ENCODE measurements around the gene FBXO34. TPM values are rescaled to one million over a fixed set of nuclear protein-coding genes. Genes with fewer than 3 reads are reported as not detected.

Gene FBXO34
- total and polyA plus RNA-seq, 10 of the 15 experiments (the other 5 are each of a cell fraction or from before 2014, with no cell fraction given): 5.6 to 22.8 (median 17.6) TPM

DNA sequence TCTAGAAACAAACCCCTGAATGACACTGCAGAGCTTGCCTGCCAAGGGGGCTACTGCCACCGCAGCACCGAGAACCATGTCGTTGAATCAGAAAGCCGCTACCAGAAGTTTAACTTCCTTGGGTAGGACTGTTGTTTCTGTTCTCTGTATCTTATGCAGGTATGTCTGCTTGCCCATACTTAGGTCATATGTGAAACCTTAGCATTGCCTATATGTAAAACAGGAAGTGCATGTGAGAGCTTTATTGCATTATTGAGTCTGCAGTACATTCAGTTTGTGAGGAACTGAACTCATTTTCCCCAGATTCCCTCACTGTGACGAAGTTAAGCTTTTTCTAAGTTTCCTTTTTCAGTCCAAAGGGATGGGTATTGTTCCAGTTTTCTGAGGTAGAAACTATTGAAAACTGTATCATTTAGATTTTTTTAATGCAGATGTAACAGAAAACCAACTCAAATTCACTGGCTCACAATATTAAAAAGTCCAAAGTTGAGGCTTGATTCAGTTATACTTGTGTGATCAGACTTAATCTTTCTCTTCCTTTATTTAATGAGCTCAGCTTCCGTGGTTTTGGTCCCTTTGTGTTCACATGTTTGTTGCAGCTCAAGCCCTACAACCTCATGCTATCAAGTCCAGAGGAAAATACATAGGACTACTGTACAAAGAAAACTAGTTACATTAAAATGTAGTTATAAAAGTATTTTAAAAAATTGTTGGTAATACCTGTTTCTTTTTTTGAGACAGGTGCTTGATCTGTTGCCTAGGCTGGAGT is 6.9 kb downstream of the FBXO34 start (continued):
- TF ChIP-seq TCF3 (IDR thresholded peaks at IDR 0.05; ENCODE audit: borderline replicate concordance, insufficient read depth, low read depth, low read length): no peak
- no peak for TF ChIP-seq ZNF384 (IDR thresholded peaks at IDR 0.05; ENCODE audit: borderline replicate concordance, low read depth, low read length)
- TF ChIP-seq, protein P1, sequence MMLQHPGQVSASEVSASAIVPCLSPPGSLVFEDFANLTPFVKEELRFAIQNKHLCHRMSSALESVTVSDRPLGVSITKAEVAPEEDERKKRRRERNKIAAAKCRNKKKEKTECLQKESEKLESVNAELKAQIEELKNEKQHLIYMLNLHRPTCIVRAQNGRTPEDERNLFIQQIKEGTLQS (IDR thresholded peaks at IDR 0.05; ENCODE audit: borderline replicate concordance, extremely low read depth, low read depth, low read length): no peak
- TF ChIP-seq ZZZ3 (IDR thresholded peaks at IDR 0.05; ENCODE audit: control insufficient read depth, insufficient read length, low read depth): no peak
- TF ChIP-seq KAT2A (conservative IDR thresholded peaks at IDR 0.05; ENCODE audit: control insufficient read depth, low read depth, low read length): no peak
- TF ChIP-seq, protein P2, sequence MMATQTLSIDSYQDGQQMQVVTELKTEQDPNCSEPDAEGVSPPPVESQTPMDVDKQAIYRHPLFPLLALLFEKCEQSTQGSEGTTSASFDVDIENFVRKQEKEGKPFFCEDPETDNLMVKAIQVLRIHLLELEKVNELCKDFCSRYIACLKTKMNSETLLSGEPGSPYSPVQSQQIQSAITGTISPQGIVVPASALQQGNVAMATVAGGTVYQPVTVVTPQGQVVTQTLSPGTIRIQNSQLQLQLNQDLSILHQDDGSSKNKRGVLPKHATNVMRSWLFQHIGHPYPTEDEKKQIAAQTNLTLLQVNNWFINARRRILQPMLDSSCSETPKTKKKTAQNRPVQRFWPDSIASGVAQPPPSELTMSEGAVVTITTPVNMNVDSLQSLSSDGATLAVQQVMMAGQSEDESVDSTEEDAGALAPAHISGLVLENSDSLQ (IDR thresholded peaks at IDR 0.05): no peak
- TF ChIP-seq, protein P3, sequence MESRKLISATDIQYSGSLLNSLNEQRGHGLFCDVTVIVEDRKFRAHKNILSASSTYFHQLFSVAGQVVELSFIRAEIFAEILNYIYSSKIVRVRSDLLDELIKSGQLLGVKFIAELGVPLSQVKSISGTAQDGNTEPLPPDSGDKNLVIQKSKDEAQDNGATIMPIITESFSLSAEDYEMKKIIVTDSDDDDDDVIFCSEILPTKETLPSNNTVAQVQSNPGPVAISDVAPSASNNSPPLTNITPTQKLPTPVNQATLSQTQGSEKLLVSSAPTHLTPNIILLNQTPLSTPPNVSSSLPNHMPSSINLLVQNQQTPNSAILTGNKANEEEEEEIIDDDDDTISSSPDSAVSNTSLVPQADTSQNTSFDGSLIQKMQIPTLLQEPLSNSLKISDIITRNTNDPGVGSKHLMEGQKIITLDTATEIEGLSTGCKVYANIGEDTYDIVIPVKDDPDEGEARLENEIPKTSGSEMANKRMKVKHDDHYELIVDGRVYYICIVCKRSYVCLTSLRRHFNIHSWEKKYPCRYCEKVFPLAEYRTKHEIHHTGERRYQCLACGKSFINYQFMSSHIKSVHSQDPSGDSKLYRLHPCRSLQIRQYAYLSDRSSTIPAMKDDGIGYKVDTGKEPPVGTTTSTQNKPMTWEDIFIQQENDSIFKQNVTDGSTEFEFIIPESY (IDR thresholded peaks at IDR 0.05): no peak
- no peak for TF ChIP-seq LARP7 (IDR thresholded peaks at IDR 0.05)
- TF ChIP-seq, protein P4, sequence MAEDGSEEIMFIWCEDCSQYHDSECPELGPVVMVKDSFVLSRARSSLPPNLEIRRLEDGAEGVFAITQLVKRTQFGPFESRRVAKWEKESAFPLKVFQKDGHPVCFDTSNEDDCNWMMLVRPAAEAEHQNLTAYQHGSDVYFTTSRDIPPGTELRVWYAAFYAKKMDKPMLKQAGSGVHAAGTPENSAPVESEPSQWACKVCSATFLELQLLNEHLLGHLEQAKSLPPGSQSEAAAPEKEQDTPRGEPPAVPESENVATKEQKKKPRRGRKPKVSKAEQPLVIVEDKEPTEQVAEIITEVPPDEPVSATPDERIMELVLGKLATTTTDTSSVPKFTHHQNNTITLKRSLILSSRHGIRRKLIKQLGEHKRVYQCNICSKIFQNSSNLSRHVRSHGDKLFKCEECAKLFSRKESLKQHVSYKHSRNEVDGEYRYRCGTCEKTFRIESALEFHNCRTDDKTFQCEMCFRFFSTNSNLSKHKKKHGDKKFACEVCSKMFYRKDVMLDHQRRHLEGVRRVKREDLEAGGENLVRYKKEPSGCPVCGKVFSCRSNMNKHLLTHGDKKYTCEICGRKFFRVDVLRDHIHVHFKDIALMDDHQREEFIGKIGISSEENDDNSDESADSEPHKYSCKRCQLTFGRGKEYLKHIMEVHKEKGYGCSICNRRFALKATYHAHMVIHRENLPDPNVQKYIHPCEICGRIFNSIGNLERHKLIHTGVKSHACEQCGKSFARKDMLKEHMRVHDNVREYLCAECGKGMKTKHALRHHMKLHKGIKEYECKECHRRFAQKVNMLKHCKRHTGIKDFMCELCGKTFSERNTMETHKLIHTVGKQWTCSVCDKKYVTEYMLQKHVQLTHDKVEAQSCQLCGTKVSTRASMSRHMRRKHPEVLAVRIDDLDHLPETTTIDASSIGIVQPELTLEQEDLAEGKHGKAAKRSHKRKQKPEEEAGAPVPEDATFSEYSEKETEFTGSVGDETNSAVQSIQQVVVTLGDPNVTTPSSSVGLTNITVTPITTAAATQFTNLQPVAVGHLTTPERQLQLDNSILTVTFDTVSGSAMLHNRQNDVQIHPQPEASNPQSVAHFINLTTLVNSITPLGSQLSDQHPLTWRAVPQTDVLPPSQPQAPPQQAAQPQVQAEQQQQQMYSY (CRISPR knock-in tag; IDR thresholded peaks at IDR 0.05): no peak
- 0 out of 2 replicates have a peak, but pooled peaks have one; percentile 38 for TF ChIP-seq RCOR1 (conservative IDR thresholded peaks at IDR 0.05; ENCODE audit: low read depth, low read length)
- TF ChIP-seq, protein P5, sequence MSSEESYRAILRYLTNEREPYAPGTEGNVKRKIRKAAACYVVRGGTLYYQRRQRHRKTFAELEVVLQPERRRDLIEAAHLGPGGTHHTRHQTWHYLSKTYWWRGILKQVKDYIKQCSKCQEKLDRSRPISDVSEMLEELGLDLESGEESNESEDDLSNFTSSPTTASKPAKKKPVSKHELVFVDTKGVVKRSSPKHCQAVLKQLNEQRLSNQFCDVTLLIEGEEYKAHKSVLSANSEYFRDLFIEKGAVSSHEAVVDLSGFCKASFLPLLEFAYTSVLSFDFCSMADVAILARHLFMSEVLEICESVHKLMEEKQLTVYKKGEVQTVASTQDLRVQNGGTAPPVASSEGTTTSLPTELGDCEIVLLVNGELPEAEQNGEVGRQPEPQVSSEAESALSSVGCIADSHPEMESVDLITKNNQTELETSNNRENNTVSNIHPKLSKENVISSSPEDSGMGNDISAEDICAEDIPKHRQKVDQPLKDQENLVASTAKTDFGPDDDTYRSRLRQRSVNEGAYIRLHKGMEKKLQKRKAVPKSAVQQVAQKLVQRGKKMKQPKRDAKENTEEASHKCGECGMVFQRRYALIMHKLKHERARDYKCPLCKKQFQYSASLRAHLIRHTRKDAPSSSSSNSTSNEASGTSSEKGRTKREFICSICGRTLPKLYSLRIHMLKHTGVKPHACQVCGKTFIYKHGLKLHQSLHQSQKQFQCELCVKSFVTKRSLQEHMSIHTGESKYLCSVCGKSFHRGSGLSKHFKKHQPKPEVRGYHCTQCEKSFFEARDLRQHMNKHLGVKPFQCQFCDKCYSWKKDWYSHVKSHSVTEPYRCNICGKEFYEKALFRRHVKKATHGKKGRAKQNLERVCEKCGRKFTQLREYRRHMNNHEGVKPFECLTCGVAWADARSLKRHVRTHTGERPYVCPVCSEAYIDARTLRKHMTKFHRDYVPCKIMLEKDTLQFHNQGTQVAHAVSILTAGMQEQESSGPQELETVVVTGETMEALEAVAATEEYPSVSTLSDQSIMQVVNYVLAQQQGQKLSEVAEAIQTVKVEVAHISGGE (CRISPR knock-in tag; IDR thresholded peaks at IDR 0.05): no peak
- TF ChIP-seq BHLHE40 (IDR thresholded peaks at IDR 0.05; ENCODE audit: borderline replicate concordance in 1 of 2, low read depth in 2 of 2, low read length in 1 of 2): no peak
- TF ChIP-seq ASH2L (IDR thresholded peaks at IDR 0.05; ENCODE audit: borderline replicate concordance, low read depth): 0 out of 2 replicates have a peak, but pooled peaks have one; percentile 36
- peak; percentile 76 for TF ChIP-seq CREM (IDR thresholded peaks at IDR 0.05; ENCODE audit: low read depth)
- TF ChIP-seq POLR2AphosphoS2 (IDR thresholded peaks at IDR 0.05; ENCODE audit: low read depth, low read length): no peak
- TF ChIP-seq HCFC1 (IDR thresholded peaks at IDR 0.05; ENCODE audit: low read length): no peak
- TF ChIP-seq PAX5 (IDR thresholded peaks at IDR 0.05; ENCODE audit: borderline replicate concordance, low read depth, low read length): no peak

Measured in GM12878 (cell line).